Subcutaneous adipose tissue (tissue), 4 donors: Measurements from ENCODE around the gene DISP3. TPM values are rescaled to one million over a fixed set of nuclear protein-coding genes. Genes with fewer than 3 reads are reported as not detected.

Experiments used
- CTCF ChIP-seq: fragments of 450-650 bp; IDR thresholded peaks from one replicate; pipeline ENCODE4 v1.5.1; 2016; ENCODE audit warnings: low read depth, mild to moderate bottlenecking, control low read depth, antibody characterized with exemption, moderate library complexity
- total RNA-seq, 4 donors: library from RNA; depleted of rRNA; stranded (reverse); fragments of >200 nt; gene quantifications; one replicate each; pipeline ENCODE4 v1.1.0, GENCODE V29; 2016

DISP3 gene
- total RNA-seq, 4 donors from 2014 or later: not detected

- TF ChIP-seq CTCF: no peak
Observed at GRCh38 chr1:11560061-11560460, 81.1 kb downstream of the DISP3 start.

GRCh38 chr1:11561740-11562139 lies 82.8 kb downstream of the DISP3 start:
- TF ChIP-seq CTCF: no peak

GRCh38 chr1:11562664-11563063 lies 83.7 kb downstream of the DISP3 start:
- TF ChIP-seq CTCF: no peak

- TF ChIP-seq CTCF: no peak
Observed at GRCh38 chr1:11563560-11564069, 84.7 kb downstream of the DISP3 start.

GRCh38 chr1:11564237-11564636 lies 85.3 kb downstream of the DISP3 start:
- no peak for TF ChIP-seq CTCF

GRCh38 chr1:11566042-11566850 lies 87.3 kb downstream of the DISP3 start:
- no peak for TF ChIP-seq CTCF

GRCh38 chr1:11567244-11568065 lies 88.5 kb downstream of the DISP3 start:
- TF ChIP-seq CTCF: no peak
